Gastrocnemius medialis (tissue), 4 donors: ENCODE data around the gene ZNF408.

Source experiments
- POLR2A ChIP-seq, 2 donors: fragments of 450-650 bp; IDR thresholded peaks; one replicate each; pipeline ENCODE4 v1.6.1; 2017; ENCODE audit warnings: antibody characterized with exemption in 2 of 2, mild to moderate bottlenecking in 2 of 2, moderate library complexity in 2 of 2
- TF ChIP-seq, protein P1 (sequence below), 5 experiments: fragments of 450-650 bp in 3 of 5; fragments of 200-600 bp in 2 of 5; sonication (generic) in 2 of 5; IDR thresholded peaks in 4 of 5; conservative IDR thresholded peaks in 1 of 5; 1 replicate in 4 of 5; 2 replicates in 1 of 5; pipeline ENCODE4 v1.5.1; 2016 to 2019; ENCODE audit warnings: antibody characterized with exemption in 5 of 5, mild to moderate bottlenecking in 3 of 5, moderate library complexity in 3 of 5

DNA sequence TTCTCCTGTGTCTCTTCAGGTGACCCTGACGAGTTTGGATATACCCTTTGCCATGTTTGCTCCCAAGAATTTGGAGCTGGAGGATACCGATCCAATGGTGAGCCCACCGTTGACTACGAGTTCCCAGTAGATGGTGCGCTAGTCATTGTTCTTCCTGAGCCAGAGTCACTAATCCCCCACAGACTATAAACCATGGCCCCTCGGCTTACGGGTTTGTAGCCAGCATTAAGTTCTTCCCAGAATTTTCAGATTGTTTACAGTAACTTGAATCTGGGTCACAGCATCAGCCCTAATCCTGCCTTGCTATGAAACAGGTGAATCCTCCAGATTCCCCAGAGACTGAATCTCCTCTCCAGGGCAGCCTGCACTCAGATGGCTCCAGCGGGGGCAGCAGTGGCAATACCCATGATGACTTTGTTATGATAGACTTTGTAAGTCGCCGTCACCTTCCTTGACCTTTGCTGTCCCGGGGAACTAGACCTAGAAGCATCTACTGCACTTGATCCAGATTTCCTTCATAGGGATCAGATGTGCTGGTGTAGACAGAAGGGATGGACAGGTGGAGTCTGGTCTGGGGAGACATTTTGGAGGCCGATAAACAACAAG, 32.2 kb upstream of the ZNF408 start:
- TF ChIP-seq, protein P1, sequence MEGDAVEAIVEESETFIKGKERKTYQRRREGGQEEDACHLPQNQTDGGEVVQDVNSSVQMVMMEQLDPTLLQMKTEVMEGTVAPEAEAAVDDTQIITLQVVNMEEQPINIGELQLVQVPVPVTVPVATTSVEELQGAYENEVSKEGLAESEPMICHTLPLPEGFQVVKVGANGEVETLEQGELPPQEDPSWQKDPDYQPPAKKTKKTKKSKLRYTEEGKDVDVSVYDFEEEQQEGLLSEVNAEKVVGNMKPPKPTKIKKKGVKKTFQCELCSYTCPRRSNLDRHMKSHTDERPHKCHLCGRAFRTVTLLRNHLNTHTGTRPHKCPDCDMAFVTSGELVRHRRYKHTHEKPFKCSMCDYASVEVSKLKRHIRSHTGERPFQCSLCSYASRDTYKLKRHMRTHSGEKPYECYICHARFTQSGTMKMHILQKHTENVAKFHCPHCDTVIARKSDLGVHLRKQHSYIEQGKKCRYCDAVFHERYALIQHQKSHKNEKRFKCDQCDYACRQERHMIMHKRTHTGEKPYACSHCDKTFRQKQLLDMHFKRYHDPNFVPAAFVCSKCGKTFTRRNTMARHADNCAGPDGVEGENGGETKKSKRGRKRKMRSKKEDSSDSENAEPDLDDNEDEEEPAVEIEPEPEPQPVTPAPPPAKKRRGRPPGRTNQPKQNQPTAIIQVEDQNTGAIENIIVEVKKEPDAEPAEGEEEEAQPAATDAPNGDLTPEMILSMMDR (IDR thresholded peaks at IDR 0.05 in 4 of 5, conservative IDR thresholded peaks at IDR 0.05 in 1 of 5) = no peak
- no peak for TF ChIP-seq POLR2A (IDR thresholded peaks at IDR 0.05)
